ENCODE results near the gene HHAT.

HHAT gene

DNA sequence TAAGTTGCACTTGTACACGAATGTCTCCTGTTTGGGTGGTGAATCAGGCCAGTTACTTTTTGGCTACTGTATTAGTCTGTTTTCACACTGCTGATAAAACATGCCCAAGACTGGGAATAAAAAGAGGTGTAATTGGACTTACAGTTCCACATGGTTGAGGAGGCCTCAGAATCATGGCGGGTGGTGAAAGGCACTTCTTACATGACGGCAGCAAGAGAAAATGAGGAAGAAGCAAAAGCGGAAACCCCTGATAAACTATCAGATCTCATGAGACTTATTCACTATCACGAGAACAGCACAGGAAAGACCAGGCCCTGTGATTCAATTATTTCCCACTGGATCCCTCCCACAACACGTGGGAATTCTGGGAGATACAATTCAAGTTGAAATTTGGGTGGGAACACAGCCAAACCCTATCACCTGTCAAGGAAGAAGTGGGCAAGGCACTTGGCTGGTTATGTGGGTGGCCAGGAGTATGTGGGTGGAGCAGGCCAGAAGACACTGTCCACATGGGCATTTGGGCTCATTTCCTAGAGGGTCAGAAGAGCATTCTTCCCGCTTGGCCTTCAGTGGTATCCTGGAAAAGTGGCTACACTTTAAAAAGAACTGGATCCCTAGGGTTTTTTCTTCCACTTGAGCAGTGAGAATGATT is 228.8 kb downstream of the HHAT start:
- no peak for DNase-seq

GRCh38 chr1:210558302-210558701 is 229.6 kb downstream of the HHAT start:
- no peak for DNase-seq

- DNase-seq: no peak
These were observed 236.6 kb downstream of the HHAT start for GRCh38 chr1:210565306-210565705.

DNA sequence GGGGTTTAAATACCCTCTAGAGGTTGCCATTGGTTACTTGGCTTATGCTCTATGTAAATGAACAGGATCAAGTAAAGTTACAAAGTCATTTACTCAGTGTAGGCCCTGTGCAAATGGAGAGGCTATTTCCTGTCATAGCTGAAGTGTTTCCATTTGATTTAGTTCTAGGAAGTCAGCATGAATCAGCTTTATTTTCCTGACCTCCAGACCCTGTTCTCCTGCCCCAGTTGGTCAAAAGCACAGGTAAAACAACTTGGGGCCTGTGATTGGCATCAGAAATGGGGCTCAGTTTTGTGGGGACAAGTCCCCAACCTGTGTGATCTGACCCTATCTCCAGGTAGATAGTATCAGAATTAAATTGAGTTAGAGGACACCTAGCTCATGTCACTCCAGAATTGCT is 239.9 kb downstream of the HHAT start:
- no peak for DNase-seq

GRCh38 chr1:210570116-210570515 is 241.4 kb downstream of the HHAT start:
- DNase-seq: no peak

- DNase-seq: no peak
These were observed 242.9 kb downstream of the HHAT start for GRCh38 chr1:210571356-210572284.

- DNase-seq: no peak
These were observed 244.4 kb downstream of the HHAT start for GRCh38 chr1:210573141-210573540.

- DNase-seq: no peak
These were observed 253.7 kb downstream of the HHAT start for GRCh38 chr1:210582205-210582970.

DNA sequence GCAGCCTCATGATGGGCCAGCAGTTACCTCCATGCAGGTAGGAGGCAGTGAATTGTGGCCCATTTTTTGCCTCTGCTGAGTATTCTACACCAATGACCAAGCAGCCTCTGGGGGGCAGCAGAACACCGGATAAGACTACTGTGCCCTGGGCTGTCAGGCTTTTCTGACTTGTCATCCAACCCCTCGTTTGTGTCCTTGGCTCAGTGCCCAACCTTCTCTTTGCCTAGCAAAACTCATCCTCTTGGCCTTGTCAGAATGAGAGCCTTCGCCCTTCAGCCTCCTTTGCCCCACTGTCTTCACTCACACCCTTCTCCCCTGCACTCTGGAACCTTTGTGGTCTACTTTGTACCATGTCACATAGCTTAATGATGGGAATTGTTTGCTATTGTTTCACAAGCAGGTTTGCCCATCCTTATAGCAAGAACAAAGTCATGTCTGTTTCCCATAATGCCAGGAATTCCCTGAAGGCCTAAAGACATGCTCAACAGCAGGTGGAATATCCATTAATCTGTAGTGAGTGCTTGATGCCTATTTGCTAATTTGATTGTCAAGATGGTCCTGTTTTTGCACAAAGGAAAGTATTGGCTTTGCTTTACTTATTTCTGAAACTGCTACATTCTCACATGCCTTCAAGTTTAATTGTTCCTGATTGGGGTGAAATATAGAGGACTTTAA is 255.9 kb downstream of the HHAT start:
- peak; percentile 76 for DNase-seq

DNA sequence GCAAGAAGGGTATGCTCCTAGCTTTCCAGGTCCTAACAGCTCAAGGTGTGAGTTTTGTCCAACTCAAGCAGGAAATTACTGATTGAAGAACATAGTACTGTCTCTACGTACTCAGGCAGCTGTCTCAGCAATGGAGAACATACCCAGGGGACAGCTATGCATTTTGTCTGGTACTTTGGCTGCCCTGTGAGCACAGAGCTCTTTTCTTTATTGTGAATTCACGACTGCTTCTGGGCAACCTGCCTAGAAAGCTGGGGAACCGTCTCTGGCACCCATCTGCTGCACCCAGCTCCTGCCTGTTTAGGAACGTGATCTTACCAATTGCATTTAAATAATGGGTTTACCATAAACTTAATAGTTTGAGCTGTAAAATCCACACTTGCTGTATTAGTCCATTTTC is 258.1 kb downstream of the HHAT start:
- no peak for DNase-seq

DNA sequence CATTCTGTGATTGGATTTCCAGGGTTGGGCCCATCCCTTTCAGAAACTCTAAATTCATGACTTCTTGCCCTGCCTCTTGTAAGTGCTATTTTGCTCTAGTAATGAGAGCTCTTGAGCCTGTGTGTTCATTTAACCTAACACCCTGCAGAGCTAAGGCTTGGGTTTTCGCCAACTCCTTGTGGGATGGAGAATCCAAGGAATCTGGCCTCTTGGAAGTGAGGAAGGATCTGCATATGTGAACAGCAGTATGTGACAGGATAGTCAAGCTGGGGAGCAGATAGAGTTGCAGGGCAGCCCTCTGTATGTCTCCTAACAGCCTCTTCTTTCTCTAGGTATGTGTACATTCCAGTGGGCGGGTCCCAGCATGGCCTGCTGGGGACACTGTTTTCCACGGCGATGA is 258.9 kb downstream of the HHAT start:
- no peak for DNase-seq

GRCh38 chr1:210588357-210588756 is 259.7 kb downstream of the HHAT start:
- DNase-seq: no peak

GRCh38 chr1:210588946-210589345 is 260.2 kb downstream of the HHAT start:
- no peak for DNase-seq

DNA sequence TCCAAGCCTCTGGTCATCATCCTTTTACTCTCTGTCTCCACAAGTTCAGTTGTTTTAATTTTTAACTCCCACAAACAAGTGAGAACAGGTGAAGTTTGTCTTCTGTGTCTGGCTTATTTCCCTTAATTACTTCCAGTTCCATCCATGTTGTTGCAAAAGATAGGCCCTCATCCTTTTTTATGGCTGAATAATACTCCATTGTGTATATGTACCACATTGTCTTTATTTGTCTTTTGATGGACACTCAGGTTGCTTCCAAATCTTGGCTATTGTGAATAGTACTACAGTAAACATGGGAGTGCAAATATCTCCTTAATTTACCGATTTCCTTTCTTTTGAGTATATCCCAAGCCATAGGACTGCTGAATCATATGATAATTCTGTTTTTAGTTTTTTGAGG is 262.5 kb downstream of the HHAT start:
- DNase-seq: no peak

GRCh38 chr1:210594605-210595004 is 265.9 kb downstream of the HHAT start:
- DNase-seq: no peak

GRCh38 chr1:210596641-210597040 is 267.9 kb downstream of the HHAT start:
- no peak for DNase-seq

GRCh38 chr1:210597555-210598134 is 268.9 kb downstream of the HHAT start:
- DNase-seq: no peak

DNA sequence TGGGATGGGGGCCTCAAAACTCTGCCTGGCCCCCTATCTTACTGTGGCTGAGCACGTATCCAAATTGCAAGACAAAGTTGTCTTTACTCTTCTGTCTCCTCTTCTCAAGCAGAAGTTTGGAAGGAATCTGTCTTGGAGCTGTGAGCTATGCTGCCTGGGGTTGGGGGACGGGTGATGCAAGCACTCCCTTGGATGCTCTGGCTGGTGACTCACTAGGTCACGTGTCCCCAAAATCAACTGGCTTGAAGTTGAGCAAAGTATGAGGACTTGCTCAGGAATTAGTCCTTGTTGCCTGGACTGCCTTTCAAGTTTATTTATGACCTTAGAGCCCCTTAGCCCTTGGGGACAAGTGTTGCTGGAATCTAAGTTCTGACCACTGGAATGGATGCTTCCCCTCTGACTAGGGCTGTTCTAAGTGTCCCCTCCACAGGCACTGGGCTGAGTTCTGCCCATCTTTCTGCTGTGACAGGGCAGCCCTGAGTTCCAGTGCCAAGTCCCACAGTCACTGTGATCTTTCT is 269.5 kb downstream of the HHAT start:
- DNase-seq: no peak

DNA sequence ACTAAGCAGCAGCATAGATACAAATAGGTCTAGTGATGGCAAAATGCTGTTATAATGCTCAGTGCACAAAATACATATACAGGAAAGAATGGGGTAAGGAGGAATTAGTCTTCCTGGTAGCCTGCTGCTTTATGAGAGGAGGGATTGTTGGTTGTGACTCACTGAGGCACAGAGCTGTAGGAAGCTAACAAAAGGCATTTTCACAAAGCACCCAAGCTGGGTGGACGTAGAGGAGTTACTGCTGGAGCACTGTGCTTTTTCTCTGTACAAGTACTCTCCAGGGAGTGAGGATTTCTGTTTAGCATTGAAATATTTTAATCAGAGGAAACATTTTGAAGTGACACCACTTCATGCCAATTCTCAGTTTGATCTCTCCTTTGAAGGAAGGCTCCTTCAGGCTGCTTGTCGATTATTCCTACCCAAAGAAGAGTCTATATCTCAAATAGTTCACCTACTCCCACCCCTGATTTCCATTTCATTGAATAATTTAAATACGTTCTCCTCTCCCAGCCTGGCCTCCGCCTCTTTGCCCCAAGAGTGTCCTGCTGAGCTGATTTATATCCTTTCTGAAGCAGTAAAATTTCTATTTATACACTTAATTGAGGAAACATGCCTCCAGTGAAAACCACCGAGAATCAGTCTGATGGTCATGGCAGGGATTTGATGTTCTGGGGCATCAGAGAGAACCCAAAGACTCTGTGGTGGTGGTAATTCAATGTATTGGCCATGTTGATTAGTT is 271.9 kb downstream of the HHAT start:
- no peak for DNase-seq

- DNase-seq: no peak
These were observed 274.4 kb downstream of the HHAT start for GRCh38 chr1:210603123-210603522.

- DNase-seq: no peak
These were observed 276.4 kb downstream of the HHAT start for GRCh38 chr1:210605099-210605498.

DNA sequence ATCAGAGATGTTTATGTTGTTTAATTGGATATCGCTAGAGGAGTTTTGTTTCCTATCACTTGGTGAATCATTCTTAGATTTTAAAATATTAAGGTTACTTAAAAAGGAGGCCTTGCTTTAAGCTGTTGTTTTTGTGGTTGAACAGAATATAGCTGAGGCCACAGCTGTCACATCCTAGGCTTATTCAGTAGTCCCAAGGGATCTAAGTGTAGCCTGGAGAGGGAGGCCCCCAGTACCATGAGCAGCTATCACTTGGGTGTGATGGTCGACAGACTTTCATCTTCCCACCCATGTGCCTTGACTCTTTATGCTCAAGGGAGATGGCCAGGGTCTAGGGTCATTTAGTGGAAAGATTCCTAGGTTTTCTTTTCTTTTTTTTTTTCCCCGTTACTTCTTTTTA is 278.7 kb downstream of the HHAT start:
- DNase-seq: no peak

All from NCI-H146 (cell line).